ENCODE results near the gene PCDHA10.

The PCDHA10 gene

GRCh38 chr5:140882591-140882899 lies 26.8 kb downstream of the PCDHA10 start:
- DNase-seq: no peak

- DNase-seq: no peak
Observed at GRCh38 chr5:140883373-140883772, 27.7 kb downstream of the PCDHA10 start.

DNA sequence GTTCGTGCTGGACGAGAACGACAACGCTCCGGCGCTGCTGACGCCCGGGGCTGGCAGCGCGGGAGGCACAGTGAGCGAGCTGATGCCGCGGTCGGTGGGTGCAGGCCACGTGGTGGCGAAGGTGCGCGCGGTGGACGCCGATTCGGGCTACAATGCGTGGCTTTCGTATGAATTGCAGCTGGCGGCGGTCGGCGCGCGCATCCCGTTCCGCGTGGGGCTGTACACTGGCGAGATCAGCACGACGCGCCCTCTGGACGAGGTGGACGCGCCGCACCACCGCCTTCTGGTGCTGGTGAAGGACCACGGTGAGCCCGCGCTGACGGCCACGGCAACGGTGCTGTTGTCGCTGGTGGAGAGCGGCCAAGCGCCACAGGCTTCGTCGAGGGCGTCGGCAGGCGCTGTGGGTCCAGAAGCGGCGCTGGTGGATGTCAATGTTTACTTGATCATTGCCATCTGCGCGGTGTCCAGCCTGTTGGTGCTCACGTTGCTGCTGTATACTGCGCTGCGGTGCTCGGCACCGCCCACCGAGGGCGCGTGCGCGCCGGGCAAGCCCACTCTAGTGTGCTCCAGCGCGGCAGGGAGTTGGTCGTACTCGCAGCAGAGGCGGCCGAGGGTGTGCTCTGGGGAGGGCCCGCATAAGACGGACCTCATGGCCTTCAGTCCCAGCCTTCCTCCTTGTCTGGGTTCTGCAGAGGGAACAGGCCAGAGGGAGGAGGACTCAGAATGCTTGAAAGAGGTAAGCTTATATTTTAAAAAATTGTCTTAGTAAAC lies 28.4 kb downstream of the PCDHA10 start:
- no peak for DNase-seq

DNA sequence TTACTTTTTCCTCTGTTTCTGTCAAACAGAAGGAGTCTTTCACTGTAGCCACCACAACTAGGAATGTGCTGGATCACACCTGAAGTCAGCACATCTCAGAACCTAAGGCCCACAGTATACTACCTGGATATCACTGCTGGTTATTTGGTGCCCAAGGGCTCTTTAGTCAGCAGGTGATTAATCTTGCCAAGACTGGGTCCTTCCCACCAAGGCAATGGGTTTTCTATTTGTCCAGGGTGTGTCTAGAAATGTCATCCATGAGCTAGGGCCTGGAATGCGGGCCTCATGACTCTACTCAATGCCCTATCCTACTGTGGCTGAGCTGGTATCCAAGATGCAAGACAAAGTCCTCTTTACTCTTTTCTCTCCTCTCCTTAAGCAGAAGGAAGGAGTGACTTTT lies 60.6 kb downstream of the PCDHA10 start:
- DNase-seq: no peak

Measured in inflammatory macrophage (primary cell).